ENCODE measurements around the gene ALDH1A3.

ALDH1A3 gene

DNA sequence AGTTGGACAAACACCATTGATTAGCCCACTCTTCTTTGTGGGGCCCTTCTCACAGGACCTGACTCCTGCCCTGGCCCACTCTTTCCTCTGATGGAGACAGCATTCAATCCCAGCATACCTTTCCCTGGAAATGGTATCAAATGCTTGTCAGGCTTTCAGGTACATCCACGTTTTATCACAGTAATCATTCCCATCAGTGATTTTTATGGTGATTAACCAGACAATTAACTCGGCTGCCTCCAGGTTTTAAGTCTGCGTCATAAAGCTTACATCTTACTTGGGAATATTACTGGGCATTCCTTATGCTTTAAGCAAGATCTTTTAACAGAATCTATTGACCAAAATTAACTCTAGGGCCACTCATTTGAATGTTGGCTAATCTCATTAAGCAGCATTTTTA is 72.9 kb downstream of the ALDH1A3 start:
- DNase-seq (ENCODE audit: low read depth): no peak

DNA sequence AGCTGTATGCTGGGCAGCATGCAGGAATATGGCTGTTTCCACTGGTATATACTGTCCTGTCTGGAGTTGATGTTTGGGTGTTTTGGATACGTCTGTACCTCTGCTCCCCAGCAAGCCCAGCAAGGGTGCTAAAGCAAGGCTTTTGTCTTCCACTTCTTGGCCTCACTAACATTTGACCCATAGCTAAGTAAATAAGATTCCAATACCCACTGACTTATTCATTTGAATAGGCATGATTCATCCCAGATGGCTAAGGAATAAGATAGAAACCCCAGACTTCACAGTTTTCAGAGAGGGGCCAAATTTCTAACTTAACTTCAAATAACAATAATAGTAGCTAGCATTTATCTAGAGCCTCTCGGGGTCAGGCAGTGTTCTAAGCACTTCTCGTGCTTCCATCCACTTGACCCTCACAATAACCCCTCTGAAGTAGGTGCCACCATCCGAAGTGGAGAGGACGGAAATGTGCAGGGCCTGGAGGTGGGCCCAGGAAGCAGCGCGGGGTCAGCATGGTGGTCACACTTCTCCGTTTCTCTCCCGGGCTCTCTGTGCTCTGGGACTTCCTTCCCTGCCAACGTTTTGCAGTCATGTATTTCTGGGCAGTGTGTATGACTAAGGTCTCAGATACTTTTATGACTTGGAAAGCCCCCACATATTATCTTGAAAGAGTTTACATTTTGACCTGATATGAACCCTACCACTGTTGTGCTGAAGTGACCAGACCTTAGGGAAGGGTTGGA is 78.9 kb downstream of the ALDH1A3 start:
- no peak for DNase-seq (ENCODE audit: low read depth)

DNA sequence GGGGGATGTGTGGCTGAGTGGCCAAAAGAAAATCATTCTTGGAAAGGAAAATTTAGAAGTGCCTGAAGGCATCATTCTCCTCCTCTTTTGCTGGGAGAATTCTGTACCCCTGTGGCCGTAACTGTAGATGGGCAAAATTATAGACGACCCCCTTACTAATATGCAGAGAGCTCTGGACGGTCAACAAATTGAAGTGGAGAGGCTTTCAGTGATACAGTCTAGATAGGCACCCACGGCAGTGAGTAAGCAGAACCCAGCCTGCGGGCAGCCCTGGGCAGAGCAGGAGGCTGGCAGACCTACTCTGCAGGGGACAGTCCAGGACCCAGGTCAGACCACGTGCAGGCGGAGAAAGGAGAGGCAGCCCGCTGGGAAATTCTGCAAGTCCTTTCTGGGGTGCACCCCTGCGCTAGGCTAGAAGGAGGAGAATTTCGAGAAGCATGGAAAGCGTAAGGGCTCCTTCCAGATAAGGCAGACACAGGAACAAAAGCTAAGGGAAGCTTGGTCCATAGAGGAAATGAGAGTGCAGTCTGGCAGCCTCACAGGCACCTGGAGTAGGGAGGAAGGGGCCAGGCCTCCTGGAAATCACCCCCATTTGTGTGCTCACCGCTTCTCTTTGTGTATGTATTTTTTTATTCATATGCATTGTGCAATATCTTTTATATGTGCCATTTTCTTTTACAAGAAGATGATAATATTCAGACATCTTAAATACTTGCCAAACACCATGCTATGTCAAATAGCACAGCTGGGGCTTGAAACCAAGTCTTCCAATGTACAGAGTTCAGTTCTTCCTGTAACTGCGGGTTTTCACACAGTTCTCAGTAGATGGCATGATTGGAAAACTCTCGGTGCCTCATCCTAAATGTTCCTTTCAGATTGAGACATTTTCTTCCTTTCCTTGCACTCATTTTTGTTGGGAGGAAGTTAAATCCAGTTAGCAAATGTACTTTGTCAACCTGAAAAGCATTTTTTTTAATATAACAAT is 79.7 kb downstream of the ALDH1A3 start:
- DNase-seq (ENCODE audit: low read depth): no peak
